ENCODE data around the gene RASSF5.

- TF ChIP-seq CTCF (IDR thresholded peaks at IDR 0.05; ENCODE audit: low read depth, low read length, missing input control), result peak; percentile 98
- TF ChIP-seq EGR1 (IDR thresholded peaks at IDR 0.05; ENCODE audit: low read depth in 2 of 2), result no peak
- TF ChIP-seq NR2F2 (IDR thresholded peaks at IDR 0.05), result no peak
- TF ChIP-seq JUND (IDR thresholded peaks at IDR 0.05), result no peak
- no peak for TF ChIP-seq ATF3 (IDR thresholded peaks at IDR 0.05)
- no peak for TF ChIP-seq REST (IDR thresholded peaks at IDR 0.05)
- TF ChIP-seq HNF4A (conservative IDR thresholded peaks at IDR 0.05), result no peak
- no peak for TF ChIP-seq MAX (IDR thresholded peaks at IDR 0.05)
- no peak for TF ChIP-seq GABPA (IDR thresholded peaks at IDR 0.05 in 1 of 2, conservative IDR thresholded peaks at IDR 0.05 in 1 of 2)
- TF ChIP-seq RXRA (IDR thresholded peaks at IDR 0.05), result peak in 1 of 2 donors; percentile 19
- peak; percentile 98 to 99 for TF ChIP-seq RAD21 (IDR thresholded peaks at IDR 0.05)
- no peak for TF ChIP-seq SP1 (IDR thresholded peaks at IDR 0.05)
- TF ChIP-seq TAF1 (conservative IDR thresholded peaks at IDR 0.05), result no peak
- TF ChIP-seq HNF4G (IDR thresholded peaks at IDR 0.05), result no peak
Observed at GRCh38 chr1:206489980-206490770, 17.2 kb upstream of the RASSF5 start.
